Stimulated activated memory B cell treated with anti-CD40 and anti-IgM and Interleukin-4, amounts not matched to agents 10 μg/mL and 1 μg/mL and 100 μg/mL, for 72 hours (primary cell): ENCODE results near the gene SCRN1.
"Not testable (repeated sequence)": the region's sequence is repeated elsewhere in the genome, so short reads cannot be mapped to it uniquely, and the experiment has no call there.

Experiments used
- ATAC-seq: fragments of 150-1000 bp; cut with Tn5 transposase; 2 replicates; pipeline ENCODE4 v1.10.0; 2021
- H3K27ac Mint-ChIP-seq: one replicate; pipeline ENCODE4 v1.8.0; 2022; ENCODE audit warnings: mild to moderate bottlenecking, mixed read lengths
- H3K27me3 Mint-ChIP-seq: one replicate; pipeline ENCODE4 v1.8.0; 2022; ENCODE audit warnings: mixed read lengths
- H3K36me3 Mint-ChIP-seq: one replicate; pipeline ENCODE4 v1.8.0; 2022; ENCODE audit warnings: mixed read lengths
- H3K4me1 Mint-ChIP-seq: one replicate; pipeline ENCODE4 v1.8.0; 2022; ENCODE audit warnings: mixed read lengths
- H3K4me3 Mint-ChIP-seq: one replicate; pipeline ENCODE4 v1.8.0; 2022; ENCODE audit warnings: mild to moderate bottlenecking, moderate library complexity, mixed read lengths
- H3K9me3 Mint-ChIP-seq: one replicate; pipeline ENCODE4 v1.8.0; 2022; ENCODE audit warnings: mixed read lengths

Gene SCRN1

DNA sequence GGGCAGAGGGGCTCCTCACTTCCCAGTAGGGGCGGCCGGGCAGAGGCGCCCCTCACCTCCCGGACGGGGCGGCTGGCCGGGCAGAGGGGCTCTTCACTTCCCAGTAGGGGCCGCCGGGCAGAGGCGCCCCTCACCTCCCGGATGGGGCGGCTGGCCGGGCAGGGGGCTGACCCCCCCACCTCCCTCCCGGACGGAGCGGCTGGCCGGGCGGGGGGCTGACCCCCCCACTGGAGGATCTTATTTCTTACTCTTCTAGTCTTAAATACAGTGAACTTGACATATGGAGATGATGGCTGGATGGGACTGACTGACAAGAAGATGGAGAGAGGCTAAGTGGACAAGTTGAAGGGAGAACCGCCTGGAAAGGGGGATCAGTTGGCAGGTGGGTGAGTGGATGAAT lies 28.0 kb downstream of the SCRN1 start:
- H3K9me3 Mint-ChIP-seq, H3K27me3 Mint-ChIP-seq, ATAC-seq, H3K27ac Mint-ChIP-seq, H3K4me3 Mint-ChIP-seq: not testable (repeated sequence)
- Mint-ChIP-seq H3K36me3 (peaks cover 32% of the 10 kb centered on the region), H3K4me1 (peaks cover 38% of the 10 kb centered on the region)

DNA sequence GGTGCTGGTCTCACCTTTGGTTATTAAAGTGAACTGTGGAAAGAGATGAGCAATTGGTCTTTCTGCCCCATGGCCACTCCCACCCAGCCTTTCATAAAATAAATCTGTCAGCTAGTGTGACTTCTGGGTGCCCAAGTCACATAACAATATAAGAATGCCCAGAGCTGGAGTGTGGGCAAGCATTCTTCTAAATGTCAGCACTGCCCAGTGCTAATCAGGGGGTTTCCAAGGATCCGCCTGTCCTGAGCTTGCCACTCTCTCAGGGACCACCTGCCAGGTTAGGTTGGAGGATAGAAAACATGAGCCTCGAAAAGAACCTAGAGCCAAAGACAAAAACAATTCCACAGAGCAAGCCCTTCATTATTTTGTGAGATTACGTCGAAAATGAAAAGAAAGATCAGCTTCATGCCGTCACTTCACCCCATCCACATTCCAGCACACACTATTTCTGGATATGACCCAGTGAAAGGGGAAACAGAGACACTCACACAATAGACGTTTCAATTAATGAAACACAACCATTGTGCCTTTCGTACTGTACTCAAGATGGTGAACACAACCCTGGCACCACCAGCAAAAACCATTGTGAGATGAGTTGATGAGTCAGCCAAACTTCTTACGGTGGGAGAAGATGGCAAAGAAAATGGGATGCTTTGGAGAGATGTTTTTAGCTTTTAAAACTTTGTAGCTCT lies 30.8 kb downstream of the SCRN1 start:
- H3K27ac Mint-ChIP-seq = no peak overlapping the region
- no peaks in the 10 kb centered on the region for H3K27me3 Mint-ChIP-seq
- no peak for ATAC-seq
- H3K4me3 Mint-ChIP-seq = no peak overlapping the region
- peaks cover 32% of the 10 kb centered on the region for H3K36me3 Mint-ChIP-seq
- no peaks in the 10 kb centered on the region for H3K9me3 Mint-ChIP-seq
- peaks cover 38% of the 10 kb centered on the region for H3K4me1 Mint-ChIP-seq

DNA sequence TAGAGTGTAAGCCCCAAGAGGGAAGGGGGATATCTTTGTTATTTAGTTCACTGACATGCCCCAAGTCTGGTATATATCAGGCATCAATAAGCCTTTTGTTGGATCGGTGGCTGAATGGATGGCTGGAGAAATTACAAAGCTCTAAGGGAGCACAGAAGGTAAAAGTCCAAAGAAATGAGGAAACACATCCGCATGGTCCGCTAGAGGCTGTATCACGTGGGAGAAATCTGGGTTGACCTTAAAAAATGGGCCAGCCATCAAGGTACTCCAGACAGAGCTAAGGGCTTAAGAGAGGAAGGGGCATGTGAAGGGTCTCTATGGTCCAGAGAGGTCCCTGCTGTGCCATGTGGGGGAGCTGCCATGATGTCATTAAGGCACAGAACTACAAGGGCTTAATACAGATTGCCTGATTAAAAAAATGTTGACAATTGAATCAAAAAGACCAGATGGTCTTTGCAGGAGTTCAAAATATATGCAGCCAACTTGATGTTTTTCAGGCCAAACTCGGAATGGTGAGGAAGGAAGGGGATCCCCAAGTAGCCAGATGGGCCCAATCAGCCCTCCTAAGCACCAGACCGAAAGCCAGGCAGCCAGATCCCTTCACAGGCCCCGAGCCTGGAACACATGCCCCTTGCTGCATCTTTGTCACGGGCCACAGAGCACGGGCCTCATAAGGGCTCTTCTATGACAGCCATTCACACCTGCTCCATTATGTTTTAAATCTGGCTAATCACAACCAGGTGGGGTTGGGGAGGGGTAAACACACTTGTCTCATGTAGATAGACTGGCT lies 31.9 kb downstream of the SCRN1 start:
- no peak overlapping the region for H3K27ac Mint-ChIP-seq
- H3K9me3 Mint-ChIP-seq = no peaks in the 10 kb centered on the region
- H3K4me3 Mint-ChIP-seq = no peak overlapping the region
- H3K4me1 Mint-ChIP-seq = peaks cover 38% of the 10 kb centered on the region
- no peak for ATAC-seq
- peaks cover 38% of the 10 kb centered on the region for H3K36me3 Mint-ChIP-seq
- H3K27me3 Mint-ChIP-seq = no peaks in the 10 kb centered on the region

DNA sequence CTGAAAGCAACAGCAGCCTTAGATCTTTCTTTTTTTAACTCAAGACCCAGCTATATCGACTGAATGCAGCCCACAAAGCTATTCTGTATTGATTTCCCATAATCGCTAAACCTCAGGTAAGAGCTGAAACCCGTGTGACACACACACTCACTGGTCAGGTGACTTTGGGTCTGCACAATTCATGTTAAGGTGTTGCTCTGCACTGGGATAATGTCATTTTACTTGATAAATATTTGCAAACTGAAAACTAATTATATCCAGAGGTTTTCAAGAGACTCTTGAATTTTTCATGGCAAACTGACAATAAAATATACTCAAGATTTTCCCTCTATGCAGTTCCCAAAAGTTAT lies 33.1 kb downstream of the SCRN1 start:
- Mint-ChIP-seq H3K9me3 (no peaks in the 10 kb centered on the region), H3K27me3 (no peaks in the 10 kb centered on the region), H3K4me1 (peaks cover 38% of the 10 kb centered on the region), H3K36me3 (peaks cover 45% of the 10 kb centered on the region), H3K4me3 (no peak overlapping the region), H3K27ac (peak overlapping the region; percentile 50)
- no peak for ATAC-seq

DNA sequence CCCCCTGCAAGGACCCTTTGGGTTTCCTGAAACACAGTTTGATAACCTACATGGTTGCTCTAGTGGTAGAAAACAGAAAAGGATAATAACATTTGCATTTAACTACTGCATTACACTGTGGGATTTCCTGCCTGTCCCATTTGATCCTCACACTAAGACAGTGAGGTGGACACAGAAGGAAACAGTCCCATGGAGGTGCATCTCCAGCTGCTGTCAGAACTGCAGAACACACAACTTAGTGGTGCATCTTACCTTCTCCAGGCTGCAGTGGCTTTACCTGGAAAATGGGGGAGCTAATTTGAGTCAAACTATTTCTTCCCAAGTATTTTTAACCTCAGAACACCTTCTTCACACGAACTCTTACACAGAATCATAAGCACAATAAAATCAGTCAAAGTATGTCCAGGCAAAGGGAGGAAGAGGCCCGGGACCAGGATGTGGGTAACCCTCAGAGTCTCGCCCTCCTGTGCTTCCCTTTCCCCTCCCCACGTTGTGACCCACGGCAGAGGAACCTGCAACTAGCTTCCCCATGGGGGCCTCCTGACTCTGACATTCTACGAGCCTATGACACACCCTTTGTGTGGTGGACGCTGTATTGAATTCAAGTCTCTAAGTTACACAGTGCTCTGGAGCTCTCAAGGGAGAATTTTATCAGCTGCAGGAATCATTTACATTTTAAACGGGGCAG lies 33.7 kb downstream of the SCRN1 start:
- peak; percentile 92 for ATAC-seq
- Mint-ChIP-seq H3K4me1 (peaks cover 38% of the 10 kb centered on the region), H3K4me3 (no peak overlapping the region), H3K27me3 (no peaks in the 10 kb centered on the region), H3K36me3 (peaks cover 50% of the 10 kb centered on the region), H3K9me3 (peaks cover 2% of the 10 kb centered on the region), H3K27ac (peak overlapping the region; percentile 50)

DNA sequence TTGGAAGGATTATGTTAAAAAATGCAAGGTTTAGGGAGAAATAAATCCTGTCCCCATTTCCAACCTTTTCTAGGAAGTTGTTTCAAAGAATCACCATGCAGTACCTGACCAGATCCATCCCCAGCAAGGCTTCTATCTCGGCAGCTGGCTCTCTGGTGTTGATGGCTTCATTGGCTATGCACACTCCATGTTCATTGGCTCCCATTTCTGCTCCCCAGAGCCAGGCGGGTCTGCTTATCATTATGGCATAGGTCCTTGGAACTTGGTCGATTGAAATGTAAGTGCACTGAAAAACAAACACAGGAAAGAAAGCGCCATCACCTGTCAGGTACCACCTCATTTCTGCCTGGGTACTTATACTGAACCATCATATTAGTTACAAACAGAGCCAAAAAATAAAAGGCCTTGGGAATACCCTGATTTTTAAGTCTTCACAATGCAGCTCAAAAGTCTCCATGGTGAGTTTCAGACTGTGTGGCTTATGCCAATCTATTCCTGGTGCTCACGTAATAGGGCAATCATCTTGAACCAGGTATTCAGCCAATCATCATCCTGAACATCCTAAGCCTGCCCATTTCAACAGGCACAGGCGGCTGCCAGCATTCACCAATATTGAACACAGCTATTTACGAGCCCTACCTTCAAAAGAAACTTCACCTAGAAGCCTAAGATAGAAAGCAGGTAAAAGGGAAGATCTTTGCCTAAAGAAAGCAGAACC lies 34.4 kb downstream of the SCRN1 start:
- H3K9me3 Mint-ChIP-seq = peaks cover 2% of the 10 kb centered on the region
- H3K27ac Mint-ChIP-seq = peak overlapping the region; percentile 50
- peaks cover 57% of the 10 kb centered on the region for H3K36me3 Mint-ChIP-seq
- H3K4me3 Mint-ChIP-seq = no peak overlapping the region
- H3K27me3 Mint-ChIP-seq = no peaks in the 10 kb centered on the region
- H3K4me1 Mint-ChIP-seq = peaks cover 38% of the 10 kb centered on the region
- ATAC-seq = no peak

DNA sequence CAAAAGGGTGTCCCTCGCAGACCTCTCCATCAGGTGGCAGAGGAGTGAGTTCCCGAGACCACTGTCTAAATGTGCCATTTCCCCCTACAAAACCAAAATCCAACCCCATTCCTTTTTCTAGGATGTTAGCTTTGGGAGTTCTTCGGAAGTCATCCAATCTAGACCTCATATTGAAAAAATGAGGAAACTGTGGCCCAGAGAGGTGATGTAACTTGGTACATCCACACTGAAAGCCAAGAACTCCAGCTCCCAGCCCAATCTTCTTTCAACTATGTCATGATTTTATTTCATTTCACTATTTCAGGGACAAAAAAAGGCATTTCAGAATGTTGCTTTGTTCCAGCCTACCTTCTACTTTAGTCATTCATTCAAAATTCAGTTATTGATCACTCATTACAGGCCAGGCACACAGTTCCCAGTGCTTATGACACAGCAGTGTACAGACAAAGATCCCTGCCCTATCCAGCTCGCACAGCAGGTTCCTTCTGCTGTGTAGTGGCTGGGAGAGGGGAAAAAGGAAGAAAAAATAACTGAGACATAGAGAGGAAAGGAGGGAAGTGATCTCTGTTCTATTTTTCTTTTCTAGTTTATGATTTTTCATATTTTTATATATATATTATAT lies 35.8 kb downstream of the SCRN1 start:
- H3K9me3 Mint-ChIP-seq = peaks cover 2% of the 10 kb centered on the region
- ATAC-seq = no peak
- H3K27ac Mint-ChIP-seq = no peak overlapping the region
- peaks cover 52% of the 10 kb centered on the region for H3K36me3 Mint-ChIP-seq
- H3K4me3 Mint-ChIP-seq = no peak overlapping the region
- H3K4me1 Mint-ChIP-seq = peaks cover 29% of the 10 kb centered on the region
- no peaks in the 10 kb centered on the region for H3K27me3 Mint-ChIP-seq

DNA sequence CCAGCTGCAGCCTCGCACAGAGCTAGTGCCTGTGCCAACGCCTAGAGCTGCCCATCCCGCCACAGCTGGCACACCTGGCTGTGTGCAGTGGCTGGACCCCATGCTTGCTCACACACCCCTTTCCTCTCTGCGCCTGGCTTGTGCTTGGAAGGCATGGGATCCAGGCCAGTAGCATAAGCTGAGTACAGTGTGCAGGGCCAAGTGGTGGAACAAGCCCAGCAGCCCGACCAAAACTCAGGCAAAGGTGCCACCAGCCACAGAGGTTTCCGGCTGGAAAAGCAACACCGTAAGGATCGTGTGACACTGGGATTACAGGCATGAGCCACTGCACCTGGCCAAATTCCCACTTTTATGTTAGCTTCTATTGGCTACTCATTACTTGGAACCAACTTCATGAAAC lies 38.4 kb downstream of the SCRN1 start:
- no peaks in the 10 kb centered on the region for H3K27me3 Mint-ChIP-seq
- no peak overlapping the region for H3K27ac Mint-ChIP-seq
- H3K9me3 Mint-ChIP-seq = peaks cover 2% of the 10 kb centered on the region
- H3K36me3 Mint-ChIP-seq = peaks cover 69% of the 10 kb centered on the region
- no peak overlapping the region for H3K4me3 Mint-ChIP-seq
- no peak for ATAC-seq
- peaks cover 6% of the 10 kb centered on the region for H3K4me1 Mint-ChIP-seq

DNA sequence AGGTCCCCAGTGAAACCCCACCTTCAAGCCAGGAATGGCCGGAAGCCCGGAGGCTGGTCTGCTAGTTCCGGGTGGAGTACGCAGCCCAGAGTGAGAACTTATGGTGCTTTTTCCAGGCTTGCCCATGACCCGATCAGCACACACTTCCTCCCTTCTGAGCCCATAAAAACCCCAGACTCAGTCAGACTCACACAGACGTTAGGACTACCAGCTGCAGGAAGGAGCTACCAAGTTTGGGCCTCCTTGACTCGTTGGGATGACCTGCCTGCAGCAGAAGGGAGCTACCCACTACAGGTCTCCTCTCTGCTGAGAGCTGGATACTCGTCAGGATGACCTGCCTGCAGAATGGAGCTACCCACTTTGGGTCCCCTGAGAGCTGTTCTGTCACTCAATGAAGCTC lies 39.1 kb downstream of the SCRN1 start:
- no peak for ATAC-seq
- no peaks in the 10 kb centered on the region for H3K4me1 Mint-ChIP-seq
- H3K9me3 Mint-ChIP-seq = peaks cover 2% of the 10 kb centered on the region
- no peak overlapping the region for H3K27ac Mint-ChIP-seq
- H3K36me3 Mint-ChIP-seq = peaks cover 76% of the 10 kb centered on the region
- H3K4me3 Mint-ChIP-seq = no peak overlapping the region
- H3K27me3 Mint-ChIP-seq = no peaks in the 10 kb centered on the region

DNA sequence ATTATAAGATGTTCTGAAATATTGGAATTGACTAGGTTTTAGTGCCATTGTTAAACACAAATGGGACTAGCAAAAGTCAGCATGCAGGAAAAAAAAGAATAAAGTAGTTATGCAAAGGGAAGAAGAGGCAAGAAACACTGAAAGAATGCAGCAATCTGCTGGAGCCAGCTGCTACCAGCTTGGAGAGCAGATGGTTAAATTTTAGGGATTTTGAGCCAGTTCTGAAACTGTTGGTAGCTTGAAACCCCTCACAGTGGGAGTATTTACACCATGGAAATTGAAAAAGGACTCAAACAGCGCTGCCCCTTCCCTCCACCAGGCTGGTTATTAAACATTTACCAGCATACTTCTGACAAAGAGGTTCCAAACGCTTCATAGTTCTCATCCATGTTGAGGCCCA lies 41.0 kb downstream of the SCRN1 start:
- H3K9me3 Mint-ChIP-seq = peaks cover 2% of the 10 kb centered on the region
- H3K4me1 Mint-ChIP-seq = no peaks in the 10 kb centered on the region
- H3K27ac Mint-ChIP-seq = no peak overlapping the region
- H3K27me3 Mint-ChIP-seq = no peaks in the 10 kb centered on the region
- H3K36me3 Mint-ChIP-seq = peaks cover 75% of the 10 kb centered on the region
- ATAC-seq = no peak
- no peak overlapping the region for H3K4me3 Mint-ChIP-seq

DNA sequence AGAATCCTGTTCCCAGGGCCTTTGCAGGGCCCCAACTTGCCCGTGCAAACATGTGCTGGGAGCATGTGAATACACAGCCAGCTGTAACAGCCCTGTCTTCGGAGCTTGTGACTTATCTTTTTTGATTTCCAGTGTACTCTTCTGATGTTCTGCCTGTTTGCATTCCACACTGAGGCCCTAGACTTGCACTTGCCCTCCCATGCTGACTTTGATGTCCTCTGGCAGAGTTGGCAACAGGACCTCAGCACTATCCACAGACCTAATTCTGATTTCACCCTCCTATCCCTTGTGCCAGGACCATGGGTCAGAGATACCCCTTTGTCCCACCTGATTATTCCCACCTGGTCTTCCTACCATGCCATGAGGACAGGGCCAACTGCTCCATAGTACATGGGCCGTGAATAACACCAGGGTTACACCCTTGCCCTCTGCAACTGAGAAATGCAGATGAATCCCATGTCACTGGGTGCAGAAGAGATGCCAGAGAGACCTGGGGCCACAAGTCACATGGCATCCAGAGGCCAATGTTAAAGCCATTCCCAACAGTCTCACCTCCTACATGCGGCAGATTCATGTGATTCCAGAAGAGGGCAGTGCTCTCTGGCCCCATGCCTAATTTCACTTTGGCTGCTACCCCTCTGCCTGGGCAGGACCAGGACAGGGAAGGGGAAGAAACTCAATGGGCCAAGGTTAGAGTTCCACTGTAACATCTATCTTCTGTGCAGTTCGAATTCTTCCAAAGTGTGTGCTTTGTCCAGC lies 43.0 kb downstream of the SCRN1 start:
- H3K27me3 Mint-ChIP-seq = no peaks in the 10 kb centered on the region
- H3K36me3 Mint-ChIP-seq = peaks cover 67% of the 10 kb centered on the region
- no peak overlapping the region for H3K4me3 Mint-ChIP-seq
- peaks cover 2% of the 10 kb centered on the region for H3K9me3 Mint-ChIP-seq
- H3K27ac Mint-ChIP-seq = peak overlapping the region; percentile 15
- no peaks in the 10 kb centered on the region for H3K4me1 Mint-ChIP-seq
- ATAC-seq = no peak

DNA sequence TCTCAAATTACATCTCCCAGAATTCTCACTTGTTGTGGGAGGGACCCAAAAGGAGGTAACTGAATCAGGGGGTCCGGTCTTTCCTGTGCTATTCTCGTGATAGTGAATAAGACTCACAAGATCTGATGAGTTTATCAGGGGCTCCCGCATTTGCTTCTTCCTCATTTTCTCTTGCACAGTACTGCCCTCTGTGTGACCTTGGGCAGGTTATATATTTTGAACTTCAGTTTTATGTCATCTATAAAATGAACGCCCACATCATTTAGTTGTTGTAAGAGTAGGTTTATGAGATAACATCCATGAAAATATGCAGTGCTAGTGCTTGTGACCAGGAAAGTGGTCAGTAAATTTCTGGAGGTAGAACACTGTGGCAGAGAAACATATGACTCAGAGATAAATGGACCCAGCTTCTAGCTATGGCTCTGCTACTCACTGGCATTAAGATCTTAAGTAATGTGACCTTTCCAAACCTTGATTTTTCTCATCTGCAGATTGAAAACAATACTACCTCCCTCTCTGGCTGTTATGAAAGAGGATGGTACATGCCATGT lies 44.3 kb downstream of the SCRN1 start:
- Mint-ChIP-seq H3K27me3 (no peaks in the 10 kb centered on the region), H3K36me3 (peaks cover 66% of the 10 kb centered on the region), H3K4me1 (no peaks in the 10 kb centered on the region), H3K27ac (no peak overlapping the region), H3K4me3 (no peak overlapping the region), H3K9me3 (no peaks in the 10 kb centered on the region)
- no peak for ATAC-seq

DNA sequence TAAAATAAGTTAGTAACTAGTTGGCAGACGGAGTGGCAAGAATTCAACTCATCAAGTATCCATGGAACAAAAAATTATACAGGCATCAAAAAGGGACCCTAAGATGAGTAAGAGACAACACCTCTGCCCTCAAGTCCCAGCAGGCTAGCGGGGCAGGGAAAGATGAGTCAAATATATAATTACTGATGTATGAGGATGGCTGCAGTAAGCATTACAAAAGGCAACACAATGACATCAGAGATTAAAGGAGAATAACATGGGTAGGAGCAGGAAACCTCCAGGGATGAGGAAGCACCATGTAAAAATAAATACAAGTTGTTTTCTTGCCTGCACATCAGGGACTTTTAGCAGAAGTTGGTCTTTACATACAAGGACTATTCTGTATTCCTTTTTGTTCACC lies 49.4 kb downstream of the SCRN1 start:
- Mint-ChIP-seq H3K4me1 (no peaks in the 10 kb centered on the region), H3K27me3 (no peaks in the 10 kb centered on the region), H3K36me3 (peaks cover 72% of the 10 kb centered on the region), H3K27ac (no peak overlapping the region), H3K9me3 (no peaks in the 10 kb centered on the region), H3K4me3 (no peak overlapping the region)
- no peak for ATAC-seq

DNA sequence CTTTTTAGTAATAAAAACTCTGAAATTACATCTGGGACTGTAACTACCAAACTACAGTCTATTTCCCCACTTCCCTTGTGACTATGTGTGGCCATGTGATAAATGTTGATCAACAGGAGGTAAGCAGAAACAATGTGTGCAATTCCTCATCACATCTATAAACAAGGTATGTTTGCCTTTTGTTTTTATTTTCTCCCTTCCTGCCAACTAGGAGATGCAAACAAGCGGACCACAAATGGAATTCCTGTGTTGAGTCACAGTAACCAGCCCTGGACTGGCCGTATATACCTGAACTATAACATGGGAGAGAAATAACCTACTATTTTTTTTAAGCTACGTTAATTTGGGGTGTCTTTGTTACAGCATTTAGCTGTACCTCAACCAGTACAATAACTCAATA lies 52.5 kb downstream of the SCRN1 start:
- Mint-ChIP-seq H3K4me3 (no peak overlapping the region), H3K27ac (no peak overlapping the region), H3K27me3 (no peaks in the 10 kb centered on the region), H3K36me3 (peaks cover 65% of the 10 kb centered on the region), H3K9me3 (no peaks in the 10 kb centered on the region), H3K4me1 (no peaks in the 10 kb centered on the region)
- ATAC-seq = no peak
